HEK293T (cell line): ENCODE results near the gene GLRX3.

Experiments used
- FOXM1 ChIP-seq: fragments of 450-650 bp; IDR thresholded peaks from 2 replicates; pipeline ENCODE4 v1.6.1; 2017; ENCODE audit warnings: mild to moderate bottlenecking, borderline replicate concordance
- SP1 ChIP-seq: fragments of 450-650 bp; IDR thresholded peaks from 2 replicates; pipeline ENCODE4 v1.6.1; 2017

- TF ChIP-seq SP1: no peak
- TF ChIP-seq FOXM1: no peak
Measured at GRCh38 chr10:130214431-130214830, 78.2 kb downstream of the GLRX3 start.
